Activated CD4-positive, alpha-beta T cell treated with anti-CD3 and anti-CD28 coated beads, Interleukin-2, Interleukin-6, amounts not matched to agents 100 ng/mL and 50 ng/mL, durations not matched to agents 16 hours and 8 hours (primary cell): ENCODE data around the gene IGHMBP2.

Source experiments
- DNase-seq: peaks from one replicate; pipeline ENCODE4 v3.0.0-alpha.2; 2020

IGHMBP2 gene

DNA sequence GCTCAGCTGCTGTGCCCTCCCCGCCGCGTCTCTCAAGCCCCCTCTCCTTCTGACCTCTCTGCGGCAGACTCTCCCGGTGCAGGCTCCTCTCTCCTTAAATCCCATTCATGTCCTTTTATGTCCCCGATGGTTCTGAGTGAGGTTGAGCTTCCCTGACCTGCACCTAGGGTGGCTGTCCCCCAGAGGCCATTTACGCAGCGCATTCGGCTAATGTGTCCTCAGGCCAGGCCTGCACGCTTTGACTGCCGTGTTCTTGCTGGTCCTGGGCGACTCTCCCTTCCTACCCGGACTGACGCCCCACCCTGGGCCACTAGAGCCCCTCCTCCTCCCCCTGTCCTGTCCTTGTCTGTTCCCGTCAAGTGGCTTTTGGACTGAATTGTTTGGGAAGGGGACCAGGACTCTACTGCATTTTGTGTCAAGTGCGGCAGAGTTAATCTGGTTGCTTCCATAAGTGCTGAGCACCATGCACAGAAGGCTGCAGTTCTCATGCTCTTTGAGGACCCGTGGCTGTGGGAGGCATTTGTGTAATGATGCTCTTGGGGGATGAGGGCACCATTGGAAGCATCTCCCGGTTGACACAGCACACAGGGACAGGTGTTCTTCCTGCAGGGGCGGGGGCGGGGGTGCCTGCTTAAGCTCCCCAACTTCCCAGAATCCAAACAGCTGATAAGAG is 37.1 kb downstream of the IGHMBP2 start:
- DNase-seq, result no peak

DNA sequence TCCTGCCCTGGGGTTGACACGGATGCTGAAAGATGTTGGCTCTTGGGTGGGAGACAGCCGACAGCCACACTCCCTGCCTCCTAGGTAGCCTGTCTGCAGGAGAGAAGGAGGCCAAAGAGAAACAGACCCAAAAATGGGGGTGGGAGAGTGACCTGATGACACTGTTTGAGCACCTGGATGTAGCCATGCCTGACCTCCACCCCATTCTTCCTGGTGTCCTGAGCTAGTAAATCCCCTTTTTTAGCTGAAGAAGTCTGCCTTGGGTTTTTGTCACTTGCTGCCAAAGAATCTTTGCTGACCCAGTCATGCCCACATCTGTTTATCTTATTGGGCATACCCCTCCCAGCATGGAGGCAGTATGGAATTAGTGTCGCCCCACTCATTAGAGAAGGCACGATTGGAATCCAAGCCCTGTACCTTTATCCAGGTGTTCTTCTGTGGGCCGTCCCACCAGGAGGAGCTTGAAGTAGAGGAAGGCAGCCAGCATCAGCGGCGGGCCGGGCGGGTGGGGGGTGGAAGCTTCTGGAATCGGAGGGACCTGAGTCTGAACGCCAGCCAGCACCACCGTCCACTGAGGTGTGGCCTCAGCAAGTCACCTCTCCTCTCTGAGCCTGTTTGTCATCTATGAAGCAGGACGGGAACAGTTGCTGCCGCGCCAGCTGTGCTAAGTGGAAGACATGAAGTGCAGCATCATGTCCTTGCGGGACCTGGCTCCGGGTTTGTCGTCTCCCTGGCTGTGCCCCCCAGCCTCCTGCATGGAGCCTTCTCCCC is 37.8 kb downstream of the IGHMBP2 start:
- DNase-seq, result no peak

DNA sequence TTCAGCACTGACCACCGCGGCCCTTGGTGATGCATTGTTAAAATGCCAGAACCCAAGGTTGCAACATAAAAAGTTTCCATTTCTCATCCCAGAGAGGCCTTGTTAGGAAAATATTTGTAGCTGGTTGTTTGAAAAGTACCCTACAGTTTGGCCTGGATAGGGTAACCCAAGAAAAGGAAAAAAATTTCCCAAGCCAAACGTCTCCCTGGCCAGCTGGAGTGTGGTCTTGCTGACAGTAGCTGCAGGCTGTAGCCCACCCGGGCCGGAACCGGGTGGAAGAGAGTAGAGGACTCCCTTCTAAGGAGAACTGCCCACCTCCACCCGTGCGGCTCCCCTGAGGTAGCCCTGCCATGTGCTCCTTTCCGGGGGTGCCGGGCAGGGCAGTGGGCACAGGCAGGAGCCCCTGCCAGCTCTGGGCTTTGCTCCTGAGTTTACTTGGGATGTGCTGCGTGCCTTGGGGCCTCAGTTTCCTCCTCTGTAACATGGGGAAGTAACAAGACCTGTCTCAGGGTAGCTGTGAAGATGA is 38.5 kb downstream of the IGHMBP2 start:
- DNase-seq, result no peak

DNA sequence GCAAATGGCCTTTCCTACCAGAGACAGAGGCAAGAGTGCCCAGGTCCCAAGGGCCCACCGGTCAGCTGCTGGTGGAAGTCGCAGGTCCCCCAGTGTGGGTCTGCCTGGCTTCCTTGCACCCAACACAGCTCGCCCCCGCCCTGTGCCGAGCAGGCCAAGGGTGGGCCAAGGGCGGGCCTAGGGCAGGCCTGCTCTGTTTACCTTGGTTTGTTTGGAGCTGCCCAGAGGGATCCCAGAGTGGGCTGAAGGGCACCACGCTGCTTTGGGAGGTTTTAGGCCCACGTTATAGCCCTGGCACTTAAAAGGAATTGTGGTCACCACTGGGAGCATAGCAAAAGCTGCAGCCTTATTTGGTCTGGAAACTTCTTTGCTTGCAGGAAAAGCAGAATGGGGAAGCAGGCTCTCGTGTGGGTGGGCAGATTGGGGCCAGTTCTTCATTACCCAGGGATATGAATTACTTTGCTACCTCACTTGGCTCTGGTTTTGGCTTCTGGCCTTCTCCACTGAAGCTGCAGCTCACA is 39.1 kb downstream of the IGHMBP2 start:
- DNase-seq, result no peak

DNA sequence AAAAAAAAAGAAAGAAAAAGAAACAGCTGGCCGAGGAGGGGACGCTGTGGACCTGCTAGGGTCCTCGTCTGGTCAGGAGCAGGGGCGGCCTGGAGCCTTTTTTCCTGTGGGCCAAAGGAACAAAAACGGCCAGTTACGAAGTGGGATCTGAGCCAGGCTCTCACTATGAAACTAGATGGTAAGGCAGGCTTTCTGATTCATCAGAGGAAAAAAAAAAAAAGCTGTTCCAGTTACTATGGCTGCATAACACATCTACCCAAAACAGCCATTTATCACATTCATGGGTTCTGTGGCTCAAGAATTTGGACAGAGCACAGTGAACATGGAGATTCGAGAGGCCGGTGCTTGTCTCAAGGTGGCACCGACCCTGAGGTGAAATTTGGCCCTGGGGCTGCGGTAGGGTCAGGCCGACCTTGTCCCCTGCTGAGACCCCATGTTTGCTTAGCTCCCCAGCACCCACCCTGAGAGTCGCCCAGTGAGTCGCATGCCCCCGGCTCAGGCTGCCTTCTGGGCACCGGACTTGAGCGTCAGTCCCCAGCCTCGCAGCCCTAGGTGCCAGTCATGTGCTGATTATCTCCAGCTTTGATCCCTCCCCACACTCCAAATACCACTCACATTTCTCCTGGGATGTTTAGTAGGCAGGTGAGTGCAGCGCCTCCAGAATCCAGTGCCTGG is 42.9 kb downstream of the IGHMBP2 start:
- no peak for DNase-seq

DNA sequence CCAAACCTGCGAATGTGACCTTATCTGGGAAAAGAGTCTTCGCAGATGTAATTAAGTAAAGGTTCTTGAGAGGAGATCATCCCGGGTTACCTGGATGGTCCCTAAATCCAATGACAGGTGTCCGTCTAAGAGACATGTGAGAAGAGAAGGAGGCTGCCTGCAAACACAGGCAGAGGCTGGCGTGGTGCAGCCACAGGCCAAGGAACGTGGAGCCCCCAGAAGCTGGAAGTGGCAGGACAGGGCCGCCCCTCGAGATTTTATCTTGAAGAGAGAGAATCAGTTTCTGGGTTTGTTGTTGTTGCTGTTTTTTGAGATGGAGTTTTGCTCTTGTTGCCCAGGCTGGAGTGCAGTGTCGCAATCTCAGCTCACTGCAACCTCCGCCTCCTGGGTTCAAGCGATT is 43.5 kb downstream of the IGHMBP2 start:
- no peak for DNase-seq

DNA sequence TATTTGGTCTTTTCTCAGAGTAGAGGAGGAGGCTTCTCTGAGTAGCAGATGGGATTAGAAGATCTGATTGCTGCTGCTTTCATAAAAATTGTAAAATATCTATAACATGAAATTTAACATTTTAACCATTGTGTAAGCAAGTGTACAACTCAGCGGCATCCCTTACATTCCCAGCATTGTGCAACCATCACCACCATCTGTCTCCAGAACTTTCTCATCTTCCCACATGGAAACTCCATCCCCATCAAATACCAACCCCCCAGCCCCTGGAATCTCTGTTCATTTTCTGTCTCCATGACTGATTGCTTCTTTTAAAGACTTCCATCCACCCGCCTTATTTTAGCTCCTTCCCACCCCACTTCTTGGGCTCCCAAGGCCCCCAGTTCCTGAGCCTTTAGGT is 44.8 kb downstream of the IGHMBP2 start:
- no peak for DNase-seq

DNA sequence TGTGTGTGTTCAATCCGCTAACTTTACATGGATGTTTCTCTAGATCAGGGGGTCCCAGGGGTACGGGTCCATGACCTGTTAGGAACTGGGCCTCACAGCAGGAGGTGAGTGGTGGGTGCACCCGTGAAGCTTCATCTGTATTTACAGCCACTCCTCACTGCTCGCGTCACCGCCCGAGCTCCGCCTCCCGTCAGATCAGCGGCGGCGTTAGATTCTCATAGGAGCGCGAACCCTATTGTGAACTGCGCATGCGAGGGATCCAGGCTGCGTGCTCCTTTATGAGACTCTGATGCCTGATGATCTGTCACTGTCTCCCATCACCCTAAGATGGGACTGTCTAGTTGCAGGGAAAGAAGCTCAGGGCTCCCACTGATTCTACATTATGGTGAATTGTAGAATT is 45.2 kb downstream of the IGHMBP2 start:
- no peak for DNase-seq

DNA sequence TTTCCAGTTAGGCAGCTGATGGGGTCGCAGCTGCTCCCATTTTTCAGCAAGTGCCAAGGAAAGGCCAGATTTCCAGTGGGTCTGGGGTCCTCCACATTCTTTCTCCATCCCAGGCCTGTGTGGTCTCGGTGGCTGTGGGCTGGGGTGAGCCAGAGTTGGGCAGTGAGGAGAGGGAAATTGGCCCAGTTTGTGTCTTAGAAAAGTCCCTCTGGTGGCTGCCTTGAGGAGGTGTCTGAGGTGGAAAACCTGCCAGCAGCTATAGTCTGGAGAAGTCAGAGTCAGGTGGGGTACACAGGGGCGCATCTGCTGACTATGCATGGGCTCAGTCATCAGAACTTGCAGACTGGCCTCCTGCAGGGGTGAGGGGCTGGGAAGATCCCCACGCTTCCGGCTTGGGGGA is 46.6 kb downstream of the IGHMBP2 start:
- DNase-seq, result no peak

DNA sequence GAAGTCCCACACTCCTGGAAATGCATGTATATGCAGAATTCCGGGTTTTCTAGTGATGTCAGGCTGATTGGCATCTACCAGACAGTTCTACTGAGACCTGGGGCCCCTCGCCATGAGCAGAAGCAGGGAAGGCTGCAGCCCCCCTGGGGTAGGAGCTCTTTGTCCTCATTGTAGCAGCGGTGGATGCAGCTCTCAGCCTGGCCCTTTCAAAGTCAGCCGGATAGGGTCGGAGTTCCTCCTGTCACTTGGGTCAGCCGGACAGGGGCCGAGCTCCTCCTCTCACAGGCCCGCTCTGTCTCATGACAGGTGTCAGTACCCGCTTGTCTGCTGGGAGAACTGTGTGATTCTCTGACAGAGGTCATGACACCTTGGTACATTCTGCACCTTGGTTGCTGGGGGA is 47.1 kb downstream of the IGHMBP2 start:
- no peak for DNase-seq

DNA sequence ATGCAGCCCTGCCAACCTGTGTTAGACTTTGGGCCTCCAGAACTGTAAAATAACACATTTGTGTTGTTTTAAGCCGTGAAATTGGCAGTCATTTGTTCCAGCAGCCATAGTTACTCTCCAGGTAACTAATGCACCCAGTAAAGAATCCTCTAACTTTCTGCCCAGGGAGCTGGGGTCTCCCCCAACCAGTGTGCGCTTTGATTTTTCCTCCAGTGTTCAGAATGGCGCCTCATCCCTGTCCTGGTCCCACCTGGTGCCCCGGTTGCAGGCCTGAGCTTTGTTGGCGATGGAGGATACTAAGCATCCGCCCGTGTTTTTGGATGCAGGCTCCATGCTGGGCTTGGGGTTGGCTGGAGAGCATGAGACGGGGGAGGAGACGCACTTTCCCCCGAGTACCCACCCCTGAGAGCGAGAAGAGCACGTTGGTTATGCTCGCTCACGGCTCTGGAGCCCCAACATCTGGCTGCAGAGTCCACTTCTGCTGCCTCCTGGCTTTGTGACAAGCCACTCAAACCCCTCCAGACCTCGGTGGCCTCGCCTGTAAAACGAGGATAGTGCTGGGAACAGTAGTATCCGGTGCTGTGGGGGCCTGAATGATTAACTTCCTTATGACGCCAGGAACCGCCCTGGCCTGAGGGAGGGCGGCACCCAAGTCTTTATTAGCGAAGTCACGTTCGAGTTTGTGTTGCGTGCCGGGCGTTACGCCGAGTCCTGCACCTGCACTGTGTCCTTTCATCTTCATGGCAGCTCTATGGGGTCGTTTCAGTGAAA is 51.3 kb downstream of the IGHMBP2 start:
- no peak for DNase-seq

DNA sequence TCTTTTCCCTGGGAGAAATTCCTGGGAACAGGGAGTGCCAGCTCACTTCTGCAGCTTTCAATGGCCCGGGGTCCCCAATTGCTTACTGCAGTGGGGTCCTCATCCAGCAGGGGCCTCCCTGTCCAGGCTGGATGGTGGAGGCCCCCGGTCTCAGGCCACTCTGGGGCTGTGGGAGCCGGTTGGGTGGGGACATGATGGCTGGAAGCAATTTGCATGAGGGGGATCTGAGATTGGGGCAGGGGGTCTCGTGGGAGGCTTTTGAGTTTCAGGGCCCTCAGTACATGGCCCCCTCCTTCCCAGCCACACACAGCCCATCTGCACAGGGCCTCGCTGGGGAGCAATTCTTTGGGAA is 51.9 kb downstream of the IGHMBP2 start:
- DNase-seq, result no peak

DNA sequence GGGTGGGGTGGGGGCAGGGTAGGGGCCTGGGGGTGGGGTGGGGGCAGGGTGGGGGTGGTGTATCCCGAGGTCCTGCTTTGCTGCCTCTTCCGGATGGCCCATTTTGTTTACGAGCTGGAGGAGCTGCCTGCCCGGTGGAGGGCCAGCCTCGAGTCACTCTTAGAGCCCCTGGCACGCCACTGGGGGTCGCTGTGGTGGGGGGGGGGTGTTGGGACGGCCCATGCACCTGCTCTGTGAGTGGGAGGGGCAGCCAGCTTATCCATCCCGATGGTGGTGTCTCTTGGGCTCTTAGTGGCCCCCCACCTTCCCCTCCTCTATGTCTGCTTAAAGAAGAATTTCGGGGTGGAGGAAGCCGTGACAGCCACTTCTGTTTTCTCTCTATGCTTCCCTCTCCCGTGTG is 52.5 kb downstream of the IGHMBP2 start:
- DNase-seq, result peak; percentile 26

DNA sequence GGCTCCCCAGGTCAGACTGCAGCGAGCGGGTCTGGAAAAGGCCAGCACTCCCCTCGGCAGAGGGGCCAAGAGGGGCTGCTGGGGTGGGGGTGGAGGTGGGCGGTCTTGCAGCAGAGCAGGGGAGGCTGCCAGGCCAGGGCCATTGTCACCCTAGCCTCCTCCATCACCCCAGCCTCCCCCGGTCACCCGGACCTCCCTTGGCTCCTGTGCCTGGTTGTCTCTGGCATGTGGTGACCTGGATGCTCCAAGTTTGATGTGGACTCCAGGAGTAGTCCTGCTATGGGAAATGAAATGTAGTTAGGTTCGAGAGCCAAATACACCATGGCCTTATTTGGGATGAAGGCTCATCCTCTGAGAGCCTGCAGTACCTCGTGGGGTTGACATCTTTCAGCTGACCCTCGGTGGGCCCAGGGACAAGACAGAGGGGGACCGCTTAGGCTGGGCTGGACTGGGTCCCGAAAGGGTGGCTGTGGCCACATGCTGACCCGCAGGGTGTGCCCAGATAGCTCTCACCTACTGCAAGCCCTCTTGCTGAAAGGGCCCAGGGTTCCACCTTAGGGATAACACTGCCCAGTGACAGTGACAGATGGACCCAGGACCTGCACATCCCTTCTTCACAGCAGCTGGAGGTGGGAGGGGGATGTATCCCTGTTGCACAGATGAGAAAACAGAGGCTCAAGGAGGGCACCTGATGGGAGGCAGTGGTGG is 53.0 kb downstream of the IGHMBP2 start:
- no peak for DNase-seq

DNA sequence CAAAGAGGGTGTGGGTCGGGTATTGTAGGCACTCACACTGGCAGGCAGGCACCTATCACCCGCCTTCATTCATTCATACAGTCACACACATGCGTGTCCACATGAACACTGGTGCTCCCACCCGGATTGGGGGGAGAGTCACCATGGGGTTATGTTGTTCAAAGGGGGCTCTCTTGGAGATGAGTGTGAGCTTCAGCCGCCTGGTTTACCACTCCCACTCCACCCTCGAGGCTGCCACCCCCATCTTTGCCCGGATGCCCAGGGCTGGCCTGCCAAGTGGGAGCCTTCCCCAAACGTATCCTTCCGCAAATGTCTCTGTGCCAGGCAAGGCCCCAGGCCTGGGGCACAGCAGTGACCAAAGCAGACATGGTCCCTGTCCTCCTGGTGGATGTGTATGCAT is 54.5 kb downstream of the IGHMBP2 start:
- no peak for DNase-seq

DNA sequence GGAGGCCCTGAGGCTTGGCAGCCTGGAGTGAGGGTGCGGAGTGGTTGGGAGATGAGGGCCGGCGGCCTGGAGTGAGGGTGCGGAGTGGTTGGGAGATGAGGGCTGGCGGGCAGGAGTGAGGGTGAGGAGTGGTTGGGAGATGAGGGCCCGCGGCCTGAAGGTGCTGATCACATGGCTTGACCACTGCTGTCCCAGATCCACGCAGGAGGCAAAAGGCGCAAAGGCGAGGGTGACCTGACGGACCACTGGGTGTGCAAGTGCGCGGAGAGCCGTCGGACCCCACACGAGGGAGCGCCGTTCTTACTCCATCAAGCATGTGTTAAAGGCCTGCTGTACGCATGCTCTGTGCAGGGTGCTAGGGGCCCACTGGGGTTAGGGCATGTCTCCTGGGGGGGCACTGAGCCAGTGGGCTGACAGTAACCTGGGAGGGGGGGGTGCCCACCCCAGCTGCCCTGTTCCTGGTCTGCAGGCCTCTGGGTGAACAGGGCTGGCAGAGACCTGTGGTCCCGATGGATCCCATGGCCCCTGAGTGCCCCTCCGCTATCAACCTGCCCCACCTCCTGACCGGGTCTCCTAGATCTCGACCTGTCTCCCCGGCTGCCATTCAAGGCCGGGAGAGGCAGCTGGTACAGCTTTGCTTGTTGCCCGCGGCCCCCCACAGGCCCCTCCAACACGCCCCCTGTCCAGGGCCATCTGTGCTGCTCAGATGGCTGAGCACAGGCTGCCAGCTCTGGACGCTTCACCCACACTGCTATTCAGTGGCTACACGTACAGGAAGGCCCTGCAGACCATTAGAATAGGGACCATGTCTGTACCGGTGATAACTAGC is 56.0 kb downstream of the IGHMBP2 start:
- DNase-seq, result no peak

DNA sequence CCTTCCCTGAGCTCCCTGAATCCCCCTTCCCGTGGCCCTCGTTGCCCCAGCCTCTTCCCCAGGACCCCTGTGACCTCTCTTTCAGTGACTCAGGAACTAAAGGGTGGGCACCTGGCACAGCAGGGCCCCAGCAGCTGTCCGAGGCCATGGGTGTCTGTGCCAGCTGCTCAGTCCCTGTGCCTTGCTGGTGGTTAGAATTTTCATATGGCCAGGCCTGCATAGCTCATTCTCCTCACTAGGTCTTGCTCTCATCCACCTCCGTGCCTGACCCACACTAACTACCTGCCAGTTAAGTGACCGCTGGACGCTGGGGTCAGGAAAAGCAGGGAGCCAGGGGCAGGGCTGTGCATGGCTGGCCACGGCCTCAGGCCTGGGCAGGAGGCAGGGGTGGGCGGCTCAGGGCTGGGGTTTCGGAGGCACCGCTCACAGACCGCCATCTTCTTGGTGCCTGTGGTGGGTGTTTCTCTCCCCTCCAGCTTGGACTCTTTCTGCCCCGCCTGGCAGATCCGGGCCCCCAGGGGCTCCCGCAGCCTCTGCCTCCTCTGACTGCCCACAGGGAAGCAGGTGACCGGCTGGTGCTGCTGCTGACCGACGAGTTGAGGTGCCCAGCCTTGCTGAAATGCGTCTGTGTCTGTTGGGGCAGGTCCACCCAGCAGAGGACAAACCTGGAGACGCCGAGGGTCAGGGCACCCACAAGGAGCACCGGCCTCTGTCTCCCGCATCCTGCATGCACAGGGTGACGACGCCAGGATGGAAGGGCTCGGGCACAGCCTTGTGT is 56.8 kb downstream of the IGHMBP2 start:
- no peak for DNase-seq

DNA sequence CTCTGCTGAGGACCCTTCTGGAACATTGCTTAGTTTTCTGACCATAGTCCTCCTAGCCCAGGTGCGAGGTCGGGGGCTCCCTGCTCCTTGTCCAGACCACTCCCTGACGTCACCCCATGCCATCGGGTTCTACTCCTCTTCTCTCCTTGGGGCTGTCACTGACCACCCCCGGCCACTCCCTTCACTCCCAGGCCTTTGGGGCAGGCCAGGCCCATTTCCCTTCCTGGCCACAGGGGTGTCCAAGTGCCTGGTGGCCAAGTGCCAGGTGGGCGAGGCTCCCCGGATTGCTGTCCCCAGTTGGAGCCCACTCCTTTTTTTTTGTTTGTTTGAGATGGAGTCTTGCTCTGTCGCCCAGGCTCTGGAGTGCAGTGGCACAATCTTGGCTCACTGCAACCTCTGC is 57.6 kb downstream of the IGHMBP2 start:
- no peak for DNase-seq

DNA sequence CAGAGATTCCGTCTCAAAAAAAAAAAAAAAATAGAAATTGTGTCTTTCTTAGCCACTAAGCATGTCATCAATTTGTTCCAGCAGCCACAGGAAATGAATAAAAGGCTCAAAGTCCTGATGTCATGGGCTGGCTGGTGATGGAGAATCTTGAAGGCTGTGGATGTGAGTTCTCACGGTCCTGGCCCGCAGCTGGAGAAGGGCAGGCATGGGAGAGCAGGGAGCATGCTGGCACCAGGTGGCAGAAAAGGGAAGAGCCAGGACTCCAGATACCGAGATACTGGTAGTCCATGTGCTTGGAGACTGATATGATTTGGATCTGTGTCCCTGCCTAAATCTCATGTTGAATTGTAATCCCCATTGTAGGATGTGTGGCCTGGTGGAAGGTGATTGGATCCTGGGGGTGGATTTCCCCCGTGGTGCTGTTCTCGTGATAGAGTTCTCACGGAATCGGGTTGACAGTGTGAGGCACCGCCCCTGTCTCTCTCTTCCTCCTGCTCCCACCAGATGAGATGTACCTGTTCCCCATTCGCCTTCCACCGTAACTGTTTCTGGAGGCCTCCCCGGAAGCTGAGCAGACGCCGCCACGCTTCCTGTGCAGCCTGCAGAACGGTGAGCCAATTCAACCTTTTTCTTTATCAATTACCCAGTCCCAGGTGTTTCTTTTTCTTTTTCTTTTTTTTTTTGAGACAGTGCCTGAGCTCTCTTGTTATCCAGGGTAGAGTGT is 59.0 kb downstream of the IGHMBP2 start:
- DNase-seq, result no peak

DNA sequence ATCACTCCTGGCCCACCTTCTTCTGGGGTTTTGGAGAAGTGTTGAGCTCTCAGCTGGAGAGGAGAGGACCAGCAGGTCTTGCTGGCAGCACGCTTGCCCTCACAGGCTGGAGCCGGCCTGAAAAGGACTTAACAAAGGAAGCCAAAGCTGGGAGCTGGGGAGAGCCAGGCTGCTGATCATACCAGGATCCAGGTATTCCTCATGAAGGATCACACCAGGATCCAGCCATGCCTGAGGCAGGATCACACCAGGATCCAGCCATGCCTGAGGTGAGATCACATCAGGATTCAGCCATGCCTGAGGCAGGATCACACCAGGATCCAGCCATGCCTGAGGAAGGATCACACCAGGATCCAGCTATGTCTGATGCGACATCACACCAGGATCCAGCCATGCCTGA is 60.1 kb downstream of the IGHMBP2 start:
- DNase-seq, result no peak
